LNCAP (cell line): Measurements from ENCODE around the gene WNT5A.

Experiments used
- CTCF ChIP-seq: fragments of 450-650 bp; IDR thresholded peaks from 2 replicates; pipeline ENCODE4 v1.5.1; 2017; ENCODE audit warnings: mild to moderate bottlenecking

WNT5A gene

GRCh38 chr3:55440104-55440708, 46.9 kb downstream of the WNT5A start:
- no peak for TF ChIP-seq CTCF

GRCh38 chr3:55439657-55440056, 47.4 kb downstream of the WNT5A start:
- TF ChIP-seq CTCF = no peak

- TF ChIP-seq CTCF = no peak
These were observed 50.5 kb downstream of the WNT5A start for GRCh38 chr3:55436644-55437043.

DNA sequence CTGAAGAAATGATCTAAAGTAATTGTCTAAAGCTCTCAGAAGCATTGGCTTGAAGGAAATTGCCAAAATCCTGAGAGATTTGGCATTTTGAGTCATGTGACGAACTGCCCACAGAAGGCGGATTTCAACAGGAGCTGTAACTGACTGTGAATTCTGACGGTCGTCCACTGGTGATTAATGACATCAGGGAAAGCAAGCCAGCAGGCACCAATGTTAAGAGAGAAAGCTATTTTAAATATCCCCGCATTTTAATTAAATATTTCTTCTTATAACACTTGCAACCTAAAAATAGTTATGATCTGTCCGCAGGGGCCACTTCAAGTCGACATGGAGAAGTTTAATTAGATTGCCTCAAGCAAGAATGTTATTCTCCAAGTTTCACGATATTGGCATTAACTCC, 51.6 kb downstream of the WNT5A start:
- TF ChIP-seq CTCF = no peak

- peak; percentile 71; the same call in 1 of the 2 replicates for TF ChIP-seq CTCF
These were observed 52.3 kb downstream of the WNT5A start for GRCh38 chr3:55434789-55435188.

- TF ChIP-seq CTCF = no peak
These were observed 56.1 kb downstream of the WNT5A start for GRCh38 chr3:55431041-55431440.

DNA sequence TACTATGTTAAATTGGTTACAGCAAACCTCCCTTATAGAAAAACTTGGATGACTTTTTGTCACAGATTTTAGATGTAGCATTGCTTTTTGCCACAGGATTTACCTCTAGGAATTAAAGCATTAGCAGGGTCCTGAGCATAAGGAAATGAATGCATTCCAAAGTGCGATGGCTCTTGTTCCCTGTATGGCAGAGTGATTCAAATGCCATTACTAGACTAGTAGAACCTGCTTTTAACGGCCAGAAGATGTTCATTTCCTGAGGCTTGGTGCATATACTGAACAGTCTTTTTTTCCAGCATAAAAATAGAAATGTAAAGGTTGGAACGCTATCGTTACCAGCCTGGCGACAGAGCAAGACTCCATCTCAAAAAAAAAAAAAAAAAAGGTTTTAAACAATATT, 59.4 kb downstream of the WNT5A start:
- no peak for TF ChIP-seq CTCF

DNA sequence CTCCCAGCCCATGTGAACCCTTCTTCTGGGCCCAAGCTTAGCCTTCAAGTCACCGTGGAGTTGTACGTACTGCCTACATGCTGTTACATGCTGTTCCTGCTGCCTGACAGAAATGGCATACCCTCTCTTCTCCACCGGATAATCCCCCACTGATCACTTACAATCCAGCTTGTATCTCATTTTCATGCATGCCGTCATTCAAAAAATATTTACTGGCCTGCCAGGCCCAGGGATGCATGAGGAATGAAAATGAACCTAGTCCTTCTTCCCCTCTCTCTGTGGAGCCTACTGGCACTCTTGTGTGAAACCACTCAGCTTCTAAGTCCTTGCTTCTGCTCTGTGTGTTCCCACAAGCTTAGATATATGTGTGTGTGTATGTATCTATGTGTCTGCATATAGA, 60.6 kb downstream of the WNT5A start:
- no peak for TF ChIP-seq CTCF
